Adrenal gland (tissue), 5 donors: ENCODE data around the gene PTPRN2.

Experiments
- POLR2A ChIP-seq, 2 donors: fragments of 450-650 bp; IDR thresholded peaks; one replicate each; pipeline ENCODE4 v1.6.1; 2017; ENCODE audit warnings: antibody characterized with exemption in 2 of 2, mild to moderate bottlenecking in 2 of 2, moderate library complexity in 1 of 2
- TF ChIP-seq, protein P1 (sequence below), 6 experiments: fragments of 450-650 bp in 4 of 6; fragments of 200-600 bp in 2 of 6; sonication (generic) in 1 of 6; IDR thresholded peaks; 1 replicate in 5 of 6; 2 replicates in 1 of 6; pipeline versions ENCODE4 v1.5.1 to v1.8.0; 2016 to 2021; ENCODE audit warnings: antibody characterized with exemption in 6 of 6, mild to moderate bottlenecking in 2 of 6, moderate library complexity in 1 of 6
- donor health status: DM: no; HTN: no; CAD: no.

- TF ChIP-seq POLR2A (IDR thresholded peaks at IDR 0.05), result no peak
- TF ChIP-seq, protein P1, sequence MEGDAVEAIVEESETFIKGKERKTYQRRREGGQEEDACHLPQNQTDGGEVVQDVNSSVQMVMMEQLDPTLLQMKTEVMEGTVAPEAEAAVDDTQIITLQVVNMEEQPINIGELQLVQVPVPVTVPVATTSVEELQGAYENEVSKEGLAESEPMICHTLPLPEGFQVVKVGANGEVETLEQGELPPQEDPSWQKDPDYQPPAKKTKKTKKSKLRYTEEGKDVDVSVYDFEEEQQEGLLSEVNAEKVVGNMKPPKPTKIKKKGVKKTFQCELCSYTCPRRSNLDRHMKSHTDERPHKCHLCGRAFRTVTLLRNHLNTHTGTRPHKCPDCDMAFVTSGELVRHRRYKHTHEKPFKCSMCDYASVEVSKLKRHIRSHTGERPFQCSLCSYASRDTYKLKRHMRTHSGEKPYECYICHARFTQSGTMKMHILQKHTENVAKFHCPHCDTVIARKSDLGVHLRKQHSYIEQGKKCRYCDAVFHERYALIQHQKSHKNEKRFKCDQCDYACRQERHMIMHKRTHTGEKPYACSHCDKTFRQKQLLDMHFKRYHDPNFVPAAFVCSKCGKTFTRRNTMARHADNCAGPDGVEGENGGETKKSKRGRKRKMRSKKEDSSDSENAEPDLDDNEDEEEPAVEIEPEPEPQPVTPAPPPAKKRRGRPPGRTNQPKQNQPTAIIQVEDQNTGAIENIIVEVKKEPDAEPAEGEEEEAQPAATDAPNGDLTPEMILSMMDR (IDR thresholded peaks at IDR 0.05), result no peak
These were observed 1027.9 kb downstream of the PTPRN2 start for GRCh38 chr7:157559596-157560257.
